ENCODE results near the gene KCNT2. TPM values are rescaled to one million over a fixed set of nuclear protein-coding genes. Genes with fewer than 3 reads are reported as not detected.

The KCNT2 gene
- total and polyA plus RNA-seq, 2 of the 8 experiments (the other 6 are each of a cell fraction or from before 2014, with no cell fraction given) = 2.3 to 10.2 TPM

- Histone ChIP-seq H3K27me3 (replicated peaks in 1 of 4; ENCODE audit: control insufficient read depth in 3 of 4, extremely low read depth in 1 of 4, insufficient read depth in 3 of 4, low read length in 3 of 4) (no peaks in the 10 kb centered on the region), H3K4me3 (ENCODE audit: extremely low read depth in 1 of 4, insufficient read depth in 2 of 4, low read depth in 3 of 4, low read length in 4 of 4) (no peak overlapping the region), H2BK12ac (ENCODE audit: low read depth, low read length) (no peak overlapping the region), H2AFZ (ENCODE audit: low read length) (no peak overlapping the region), H3K14ac (ENCODE audit: insufficient read length) (no peak overlapping the region), H3K4me1 (replicated peaks in 1 of 4; ENCODE audit: control insufficient read depth in 3 of 4, insufficient read depth in 4 of 4, low read length in 3 of 4) (no peaks in the 10 kb centered on the region), H2AK5ac (ENCODE audit: low read depth, low read length) (no peak overlapping the region), H2BK5ac (ENCODE audit: low read depth, low read length) (no peak overlapping the region), H4K8ac (ENCODE audit: extremely low read depth, insufficient read depth, low read length) (no peak overlapping the region), H3K4me2 (ENCODE audit: insufficient read depth in 1 of 2, low read depth in 2 of 2, low read length in 2 of 2) (no peak overlapping the region), H3K36me3 (ENCODE audit: control insufficient read depth in 2 of 4, insufficient read depth in 4 of 4, low read length in 3 of 4) (no peaks in the 10 kb centered on the region), H3K9ac (replicated peaks in 1 of 4; ENCODE audit: extremely low read depth in 1 of 4, low read depth in 3 of 4, low read length in 3 of 4) (no peak overlapping the region), H3K18ac (ENCODE audit: extremely low read depth, low read length) (no peak overlapping the region), H3K23ac (ENCODE audit: insufficient read length) (no peak overlapping the region), H3K27ac (ENCODE audit: low read depth, low read length) (no peak overlapping the region), H3K79me2 (ENCODE audit: control insufficient read depth in 1 of 2, insufficient read depth in 2 of 2, low read length in 2 of 2) (no peaks in the 10 kb centered on the region), H3K4ac (replicated peaks; ENCODE audit: insufficient read length, low read depth, low read length) (no peak overlapping the region), H2BK120ac (replicated peaks; ENCODE audit: low read depth, low read length) (no peak overlapping the region), H3K79me1 (ENCODE audit: low read depth, low read length) (no peaks in the 10 kb centered on the region), H3K9me3 (ENCODE audit: insufficient read depth in 2 of 2, low read depth in 1 of 2, low read length in 1 of 2) (no peaks in the 10 kb centered on the region), H4K20me1 (replicated peaks in 1 of 2; ENCODE audit: control insufficient read depth in 1 of 2, insufficient read depth in 2 of 2, low read length in 2 of 2) (no peaks in the 10 kb centered on the region), H3K56ac (replicated peaks; ENCODE audit: insufficient read length, low read depth, low read length) (no peak overlapping the region), H4K5ac (ENCODE audit: insufficient read length, low read depth, low read length) (no peak overlapping the region), H2BK15ac (ENCODE audit: low read length) (no peak overlapping the region), H4K91ac (replicated peaks; ENCODE audit: insufficient read length, low read length) (no peak overlapping the region), H2BK20ac (ENCODE audit: low read length) (no peak overlapping the region), H3K23me2 (ENCODE audit: low read depth, low read length) (no peaks in the 10 kb centered on the region)
- POLR2A ChIA-PET (ENCODE audit: partially characterized antibody) = no interaction called here
- DNase-seq (ENCODE audit: low read depth in 1 of 2, low spot score in 2 of 2) = no peak
- TF ChIP-seq EP300 (IDR thresholded peaks at IDR 0.05; ENCODE audit: borderline replicate concordance in 1 of 2, low read depth in 2 of 2, low read length in 2 of 2) = no peak
- TF ChIP-seq JUND (IDR thresholded peaks at IDR 0.05; ENCODE audit: low read length) = no peak
- TF ChIP-seq CEBPB (IDR thresholded peaks at IDR 0.05; ENCODE audit: low read depth, low read length) = no peak
- TF ChIP-seq ATF2 (IDR thresholded peaks at IDR 0.05; ENCODE audit: low read length) = no peak
- TF ChIP-seq CBX5 (IDR thresholded peaks at IDR 0.05; ENCODE audit: low read depth, low read length) = no peak
- TF ChIP-seq, protein P1, sequence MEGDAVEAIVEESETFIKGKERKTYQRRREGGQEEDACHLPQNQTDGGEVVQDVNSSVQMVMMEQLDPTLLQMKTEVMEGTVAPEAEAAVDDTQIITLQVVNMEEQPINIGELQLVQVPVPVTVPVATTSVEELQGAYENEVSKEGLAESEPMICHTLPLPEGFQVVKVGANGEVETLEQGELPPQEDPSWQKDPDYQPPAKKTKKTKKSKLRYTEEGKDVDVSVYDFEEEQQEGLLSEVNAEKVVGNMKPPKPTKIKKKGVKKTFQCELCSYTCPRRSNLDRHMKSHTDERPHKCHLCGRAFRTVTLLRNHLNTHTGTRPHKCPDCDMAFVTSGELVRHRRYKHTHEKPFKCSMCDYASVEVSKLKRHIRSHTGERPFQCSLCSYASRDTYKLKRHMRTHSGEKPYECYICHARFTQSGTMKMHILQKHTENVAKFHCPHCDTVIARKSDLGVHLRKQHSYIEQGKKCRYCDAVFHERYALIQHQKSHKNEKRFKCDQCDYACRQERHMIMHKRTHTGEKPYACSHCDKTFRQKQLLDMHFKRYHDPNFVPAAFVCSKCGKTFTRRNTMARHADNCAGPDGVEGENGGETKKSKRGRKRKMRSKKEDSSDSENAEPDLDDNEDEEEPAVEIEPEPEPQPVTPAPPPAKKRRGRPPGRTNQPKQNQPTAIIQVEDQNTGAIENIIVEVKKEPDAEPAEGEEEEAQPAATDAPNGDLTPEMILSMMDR (IDR thresholded peaks at IDR 0.05; ENCODE audit: control extremely low read depth in 1 of 3, insufficient read depth in 1 of 3, low read depth in 1 of 3, low read length in 3 of 3) = no peak
- CTCF ChIA-PET (ENCODE audit: partially characterized antibody) = interaction anchor here (0.8 to 0.9 kb wide), 2 partner anchors 37 to 160 kb away, joined by 3 read pairs; no protein-coding TSS in a partner anchor
- 91% methylated on average over 3 of the region's 3 CpGs; no CpG with 5 or more reads in 1 of the 2 experiments for WGBS, 2 experiments (ENCODE audit: extremely low coverage in 1 of 2, insufficient coverage in 1 of 2, insufficient read length in 1 of 2, insufficient replicate concordance in 2 of 2, low coverage in 1 of 2, low lambda C conversion rate in 2 of 2, missing lambda C conversion rate in 1 of 2)
- no peak for FAIRE-seq
Observed at GRCh38 chr1:196178083-196178635, 430.1 kb downstream of the KCNT2 start.

All from H1 (cell line).